ENCODE measurements around the gene MYOCOS.

DNA sequence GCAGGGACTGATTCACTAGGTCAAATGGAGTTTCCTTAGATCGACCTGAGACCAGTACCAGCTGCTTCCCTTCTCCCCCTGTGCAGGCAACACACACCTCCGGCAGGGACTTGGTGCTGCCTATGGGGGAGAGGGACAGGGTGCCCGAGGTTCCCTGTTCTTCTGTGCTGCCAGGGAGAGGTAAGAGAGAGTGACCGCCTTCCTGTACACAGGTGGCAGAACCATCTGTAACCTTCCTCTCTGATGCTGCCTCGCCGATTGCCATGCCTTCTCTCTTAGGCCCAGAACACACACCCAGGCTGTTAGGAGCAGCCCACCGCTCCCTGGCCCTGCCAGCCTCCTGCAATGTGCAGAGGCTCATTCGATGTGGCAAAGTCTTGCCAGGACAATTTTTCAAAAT, 21.1 kb downstream of the MYOCOS start:
- TF ChIP-seq BHLHE40 (IDR thresholded peaks at IDR 0.05; ENCODE audit: borderline replicate concordance) (no peak), ZNF384 (IDR thresholded peaks at IDR 0.05) (no peak)

All from HEK293T (cell line).